ENCODE measurements around the gene NUP214. TPM values are rescaled to one million over a fixed set of nuclear protein-coding genes. Genes with fewer than 3 reads are reported as not detected.

NUP214 gene
- total RNA-seq, 1 experiment from 2014 or later, result 35.5 TPM

DNA sequence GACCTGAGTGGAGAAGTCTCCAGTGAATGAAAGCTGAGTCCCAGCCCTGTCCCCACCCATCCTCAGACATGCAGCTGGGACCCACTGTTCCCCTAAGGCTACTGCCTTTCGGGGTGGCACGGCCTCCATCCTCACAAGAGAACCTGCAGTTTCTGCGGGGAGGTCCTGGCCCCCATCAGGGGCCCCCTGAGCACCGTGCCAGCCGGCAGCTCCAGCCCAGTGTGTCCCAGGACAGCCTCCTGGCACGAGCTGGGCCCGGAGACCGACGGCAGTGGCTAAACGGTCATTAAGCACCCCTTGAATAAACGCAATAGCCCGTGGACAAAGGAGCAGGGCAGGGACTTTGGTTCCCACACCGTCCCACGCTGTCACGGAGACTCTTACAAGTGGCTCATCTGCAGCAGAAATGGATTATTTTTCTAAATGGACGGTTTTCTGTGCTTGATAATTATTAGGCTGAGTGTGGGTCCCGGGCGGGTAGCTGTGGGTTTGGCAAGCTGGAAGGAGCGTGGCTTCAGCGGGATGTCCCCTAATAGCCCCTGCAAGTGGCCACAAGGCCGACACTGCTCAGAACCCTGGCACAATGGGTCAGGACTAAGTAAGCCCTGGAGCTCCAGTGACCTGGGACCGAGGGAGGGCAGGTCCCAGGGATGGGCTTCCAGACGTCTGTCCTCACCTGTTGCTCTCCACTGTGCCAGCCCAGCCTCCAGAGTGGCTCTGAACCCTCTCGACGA, 133.5 kb downstream of the NUP214 start:
- Histone ChIP-seq H3K27me3 (ENCODE audit: insufficient read depth, low read length) (no peaks in the 10 kb centered on the region), H3K4me3 (replicated peaks in 1 of 2; ENCODE audit: low read depth in 1 of 2, low read length in 2 of 2) (no peak overlapping the region), H3K79me2 (ENCODE audit: insufficient read depth, low read length) (no peaks in the 10 kb centered on the region), H3K36me3 (ENCODE audit: control insufficient read depth in 1 of 2, insufficient read depth in 2 of 2, low read length in 2 of 2) (no peaks in the 10 kb centered on the region), H3K4me2 (ENCODE audit: low read length) (no peak overlapping the region), H3K27ac (ENCODE audit: low read depth, low read length) (no peak overlapping the region), H2AFZ (ENCODE audit: low read depth, low read length, poor library complexity, severe bottlenecking) (no peak overlapping the region), H3K9me2 (ENCODE audit: insufficient read depth) (no peaks in the 10 kb centered on the region), H4K20me1 (ENCODE audit: insufficient read depth) (no peaks in the 10 kb centered on the region), H3K9ac (ENCODE audit: low read length) (no peak overlapping the region), H3K9me3 (ENCODE audit: control insufficient read depth in 1 of 2, insufficient read depth in 1 of 2, low read depth in 1 of 2, low read length in 2 of 2) (no peaks in the 10 kb centered on the region), H3K4me1 (ENCODE audit: control insufficient read depth in 1 of 2, insufficient read depth in 2 of 2, low read length in 2 of 2) (peaks cover 0 to 4% of the 10 kb centered on the region in 2 experiments; a peak in 1 of 4 replicates)
- ChIA-PET POLR2A (no interaction called here), CTCF (no interaction called here), RAD21 (ENCODE audit: low non-redundant PET in 1 of 2, low total read pairs in 2 of 2, uncharacterized antibody in 2 of 2, unreplicated experiment in 2 of 2) (no interaction called here)
- intact Hi-C loops (cut with micrococcal nuclease), result no loop called here
- no peak for ATAC-seq
- no peak for DNase-seq (ENCODE audit: low read depth, low spot score)
- TF ChIP-seq EZH2 (IDR thresholded peaks at IDR 0.05) (no peak), SRF (IDR thresholded peaks at IDR 0.05; ENCODE audit: low read depth) (no peak)
- BruUV-seq (replicated peaks), result no TSS peak

GRCh38 chr9:131259432-131259898, 134.1 kb downstream of the NUP214 start:
- ATAC-seq, result no peak

More at GRCh38 chr9:131259432-131259898, 134.1 kb downstream of the NUP214 start:
- Histone ChIP-seq H3K79me2 (ENCODE audit: insufficient read depth, low read length) (no peaks in the 10 kb centered on the region), H3K4me1 (ENCODE audit: control insufficient read depth in 1 of 2, insufficient read depth in 2 of 2, low read length in 2 of 2) (peaks cover 0 to 4% of the 10 kb centered on the region in 2 experiments; a peak in 1 of 4 replicates), H3K9ac (ENCODE audit: low read length) (no peak overlapping the region), H4K20me1 (ENCODE audit: insufficient read depth) (no peaks in the 10 kb centered on the region), H3K4me3 (replicated peaks in 1 of 2; ENCODE audit: low read depth in 1 of 2, low read length in 2 of 2) (no peak overlapping the region), H3K4me2 (ENCODE audit: low read length) (no peak overlapping the region), H3K36me3 (ENCODE audit: control insufficient read depth in 1 of 2, insufficient read depth in 2 of 2, low read length in 2 of 2) (no peaks in the 10 kb centered on the region), H3K27me3 (ENCODE audit: insufficient read depth, low read length) (no peaks in the 10 kb centered on the region), H3K9me2 (ENCODE audit: insufficient read depth) (no peaks in the 10 kb centered on the region), H2AFZ (ENCODE audit: low read depth, low read length, poor library complexity, severe bottlenecking) (no peak overlapping the region), H3K27ac (ENCODE audit: low read depth, low read length) (no peak overlapping the region), H3K9me3 (ENCODE audit: control insufficient read depth in 1 of 2, insufficient read depth in 1 of 2, low read depth in 1 of 2, low read length in 2 of 2) (no peaks in the 10 kb centered on the region)
- ChIA-PET CTCF (no interaction called here), RAD21 (ENCODE audit: low non-redundant PET in 1 of 2, low total read pairs in 2 of 2, uncharacterized antibody in 2 of 2, unreplicated experiment in 2 of 2) (no interaction called here), POLR2A (no interaction called here)
- TF ChIP-seq CEBPB (IDR thresholded peaks at IDR 0.05; ENCODE audit: low read depth) (no peak), ELF1 (IDR thresholded peaks at IDR 0.05; ENCODE audit: borderline replicate concordance, low read depth) (no peak), YY1 (IDR thresholded peaks at IDR 0.05; ENCODE audit: extremely low read depth, insufficient replicate concordance, low read depth, low read length) (no peak), RAD21 (IDR thresholded peaks at IDR 0.05; ENCODE audit: low read depth) (no peak), ATF3 (IDR thresholded peaks at IDR 0.05) (no peak), REST (IDR thresholded peaks at IDR 0.05; ENCODE audit: low read depth) (no peak), EZH2 (IDR thresholded peaks at IDR 0.05) (no peak), POLR2A (IDR thresholded peaks at IDR 0.05; ENCODE audit: borderline replicate concordance, extremely low read depth, insufficient read depth, insufficient read length) (no peak)
- DNase-seq (ENCODE audit: low read depth, low spot score), result no peak
- BruUV-seq (replicated peaks), result no TSS peak
- intact Hi-C loops (cut with micrococcal nuclease), result no loop called here
